CD4-positive, alpha-beta T cell treated with Interleukin-17A for 1 hour (primary cell): Measurements from ENCODE around the gene TMEM61.

ENCODE experiments used
- DNase-seq: peaks from one replicate; pipeline ENCODE4 v3.0.0-alpha.2; 2020

Gene TMEM61

DNA sequence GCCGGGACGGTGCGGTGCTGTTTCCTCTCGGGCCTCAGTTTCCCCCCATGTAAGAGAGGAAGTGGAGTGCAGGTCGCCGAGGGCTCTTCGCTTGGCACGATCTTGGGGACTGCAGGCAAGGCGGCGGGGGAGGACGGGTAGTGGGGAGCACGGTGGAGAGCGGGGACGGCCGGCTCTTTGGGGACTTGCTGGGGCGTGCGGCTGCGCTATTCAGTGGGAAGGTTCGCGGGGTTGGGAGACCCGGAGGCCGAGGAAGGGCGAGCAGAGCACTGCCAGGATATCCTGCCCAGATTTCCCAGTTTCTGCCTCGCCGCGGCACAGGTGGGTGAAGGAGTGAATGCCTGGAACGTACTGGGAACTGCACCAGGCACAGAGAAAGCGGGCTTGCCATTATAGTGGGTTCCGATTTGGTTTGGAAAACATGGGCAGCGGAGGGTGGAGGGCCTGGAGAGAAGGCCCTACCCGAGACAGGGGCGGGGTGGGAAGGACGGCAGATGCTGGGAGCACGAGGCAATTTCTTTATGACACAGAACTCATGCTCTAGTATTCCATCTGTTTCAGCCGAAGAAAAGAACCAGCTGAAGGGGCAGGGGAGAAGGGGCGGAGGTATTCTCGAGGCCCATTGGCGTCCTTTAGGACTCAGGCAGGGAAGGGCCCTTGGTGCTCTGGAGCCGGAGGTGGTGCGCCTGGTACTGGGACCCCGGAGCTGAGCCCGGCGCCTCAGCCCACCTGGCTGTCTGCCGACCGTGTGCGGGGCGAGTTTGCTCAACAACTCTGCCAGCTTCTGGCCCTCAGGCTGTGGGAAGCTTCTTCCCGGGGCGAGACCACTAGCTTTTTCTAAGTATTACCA, 59.9 kb downstream of the TMEM61 start:
- DNase-seq: no peak

DNA sequence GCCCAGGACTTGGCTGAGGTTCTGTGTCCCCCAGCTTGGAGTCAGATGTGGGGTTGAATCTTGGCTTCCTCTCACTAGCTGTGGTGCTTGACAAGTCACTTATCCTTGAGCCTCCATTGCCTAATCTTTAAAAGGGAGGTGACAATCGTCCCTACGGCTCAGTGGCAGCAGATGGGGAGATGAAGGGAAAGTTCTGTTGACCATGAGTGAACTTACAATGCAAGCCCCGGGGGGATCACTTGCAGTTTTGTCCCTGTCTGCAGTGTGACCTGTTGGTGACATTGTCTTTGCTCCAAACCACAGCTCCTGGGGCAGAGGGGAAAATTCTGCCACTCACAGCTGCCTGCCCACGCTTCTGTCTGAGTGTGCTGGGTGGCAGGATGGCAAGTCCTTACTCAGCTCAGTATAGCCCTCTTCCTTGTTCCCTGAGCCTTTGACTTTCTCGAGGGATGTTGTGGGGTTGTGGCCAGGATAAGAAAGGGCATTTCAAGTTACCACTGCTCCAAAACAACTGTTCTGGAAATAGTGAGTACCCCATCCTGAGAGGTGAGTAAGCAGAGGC, 60.6 kb downstream of the TMEM61 start:
- DNase-seq: no peak

DNA sequence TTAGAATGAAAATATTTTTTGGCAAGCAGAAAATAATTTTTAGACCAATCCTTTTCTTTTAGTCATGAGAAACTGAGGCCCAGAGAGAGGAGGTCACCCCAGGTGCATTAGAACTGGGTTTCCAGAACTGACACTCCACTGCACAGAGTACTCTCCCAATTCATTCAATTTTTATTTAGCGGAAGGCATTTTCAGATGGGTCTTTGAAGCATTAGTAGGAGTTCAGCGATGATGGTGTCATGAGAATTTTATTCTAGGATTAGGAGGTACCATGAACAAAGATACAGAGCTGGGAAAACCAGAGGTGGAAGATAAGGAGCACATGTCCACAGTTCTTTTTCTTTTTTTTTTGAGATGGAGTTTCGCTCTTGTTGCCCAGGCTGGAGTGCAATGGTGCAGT, 61.2 kb downstream of the TMEM61 start:
- DNase-seq: no peak
